ENCODE results near the gene TBC1D5. TPM values are rescaled to one million over a fixed set of nuclear protein-coding genes. Genes with fewer than 3 reads are reported as not detected.

TBC1D5 gene
- total RNA-seq, 4 donors from 2014 or later, result 21.3 to 86.4 (median 48.1) TPM

- Histone ChIP-seq H3K4me3 (no peak overlapping the region), H3K9me3 (no peaks in the 10 kb centered on the region), H3K36me3 (peaks cover 0 to 4% (median 0%) of the 10 kb centered on the region in 4 donors), H3K4me1 (no peaks in the 10 kb centered on the region), H3K27ac (no peak overlapping the region), H3K27me3 (no peaks in the 10 kb centered on the region)
- in situ Hi-C loops (cut with MboI; ENCODE audit: low pct_ligation_motif_present in 1 of 4, low pct_unique_long_range_greater_than_20kb in 1 of 4, low sequenced_read_pairs in 3 of 4), result no loop called here
- intact Hi-C loops (cut with DNase I; ENCODE audit: low total_unique reads), result no loop called here
- TF ChIP-seq POLR2A (IDR thresholded peaks at IDR 0.05), result no peak
- TF ChIP-seq CTCF (IDR thresholded peaks at IDR 0.05), result no peak
- no peak for TF ChIP-seq POLR2AphosphoS5 (IDR thresholded peaks at IDR 0.05)
- TF ChIP-seq EP300 (IDR thresholded peaks at IDR 0.05; ENCODE audit: low read depth), result no peak
- no peak for DNase-seq
- WGBS, 2 donors (ENCODE audit: low coverage in 1 of 2), result 75 to 86% methylated on average over 1 of the region's 1 CpG
Measured at GRCh38 chr3:17188378-17188777, 554.1 kb downstream of the TBC1D5 start.

DNA sequence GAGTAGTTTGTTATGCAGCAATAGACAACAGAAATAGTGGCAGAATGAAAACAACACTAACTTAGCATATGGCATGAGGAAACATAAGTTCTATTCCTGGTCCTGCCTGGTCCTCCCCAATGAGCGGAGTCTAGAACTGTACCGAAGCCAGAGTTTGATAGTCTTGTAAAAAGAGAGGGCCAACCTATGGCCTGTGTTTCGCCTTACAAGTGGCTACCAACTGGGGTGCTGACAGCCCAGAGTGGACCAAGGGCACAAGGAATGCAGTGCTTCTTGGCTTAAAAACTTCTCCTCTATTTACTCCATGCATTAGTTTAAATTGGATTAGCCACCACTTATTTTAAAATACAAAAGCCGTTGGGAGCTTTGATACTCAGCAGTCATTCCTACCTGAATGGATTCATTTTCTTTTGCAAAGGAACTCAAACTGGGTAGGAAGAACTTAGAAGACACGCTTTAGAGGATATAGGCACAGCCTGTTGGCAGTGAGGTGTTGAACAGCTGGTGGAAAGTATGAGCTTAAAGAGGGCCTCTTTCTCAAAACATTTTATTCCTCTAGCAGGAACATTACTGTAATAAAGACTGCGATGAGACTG, 554.7 kb downstream of the TBC1D5 start:
- TF ChIP-seq POLR2AphosphoS5 (IDR thresholded peaks at IDR 0.05), result no peak
- TF ChIP-seq CTCF (IDR thresholded peaks at IDR 0.05), result no peak
- no peak for TF ChIP-seq EP300 (IDR thresholded peaks at IDR 0.05; ENCODE audit: low read depth)
- TF ChIP-seq POLR2A (IDR thresholded peaks at IDR 0.05), result no peak
- in situ Hi-C loops (cut with MboI; ENCODE audit: low pct_ligation_motif_present in 1 of 4, low pct_unique_long_range_greater_than_20kb in 1 of 4, low sequenced_read_pairs in 3 of 4), result no loop called here
- Histone ChIP-seq H3K36me3 (peaks cover 0 to 4% (median 0%) of the 10 kb centered on the region in 4 donors), H3K9me3 (no peaks in the 10 kb centered on the region), H3K4me1 (no peaks in the 10 kb centered on the region), H3K4me3 (no peak overlapping the region), H3K27ac (no peak overlapping the region), H3K27me3 (no peaks in the 10 kb centered on the region)
- DNase-seq, result no peak
- WGBS, 2 donors (ENCODE audit: low coverage in 1 of 2), result 72 to 90% methylated on average over 3 to 6 of the region's 6 CpGs
- intact Hi-C loops (cut with DNase I; ENCODE audit: low total_unique reads), result no loop called here

DNA sequence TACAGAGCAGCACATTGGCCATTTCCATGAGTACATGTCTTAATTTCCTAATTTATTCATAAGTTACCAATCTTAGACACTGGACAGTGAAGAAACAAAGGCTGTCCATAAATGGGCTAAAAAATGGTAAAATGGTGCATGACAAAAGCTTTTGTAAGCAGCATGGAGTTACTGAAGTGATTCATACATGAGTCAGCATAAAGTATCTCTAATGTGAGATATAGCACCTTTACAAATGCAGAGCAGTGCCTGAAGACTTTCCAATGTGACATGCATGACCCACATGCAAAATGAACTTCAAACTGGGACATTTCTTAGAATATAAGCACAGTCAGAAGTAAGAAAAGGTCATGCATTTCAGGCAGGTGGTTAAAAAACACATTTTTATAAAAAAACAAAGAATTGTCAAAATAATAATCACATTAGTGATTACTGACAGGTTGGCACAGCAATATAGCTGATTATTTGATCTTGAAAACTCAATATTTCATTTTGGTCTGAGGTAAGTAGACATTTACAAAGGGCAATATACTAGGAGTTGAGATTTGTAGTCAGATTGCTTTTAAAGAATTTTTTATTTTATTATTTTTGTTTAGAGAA, 558.4 kb downstream of the TBC1D5 start:
- in situ Hi-C loops (cut with MboI; ENCODE audit: low pct_ligation_motif_present in 1 of 4, low pct_unique_long_range_greater_than_20kb in 1 of 4, low sequenced_read_pairs in 3 of 4) (no loop called here), intact Hi-C loops (cut with DNase I; ENCODE audit: low total_unique reads) (no loop called here)
- H3K27ac ChIP-seq, result no peak overlapping the region
- no peak overlapping the region for H3K4me3 ChIP-seq
- no peak for TF ChIP-seq EP300 (IDR thresholded peaks at IDR 0.05; ENCODE audit: low read depth)
- TF ChIP-seq POLR2AphosphoS5 (IDR thresholded peaks at IDR 0.05), result no peak
- TF ChIP-seq POLR2A (IDR thresholded peaks at IDR 0.05), result no peak
- TF ChIP-seq CTCF (IDR thresholded peaks at IDR 0.05), result no peak
- peaks cover 0 to 4% (median 0%) of the 10 kb centered on the region in 4 donors for H3K36me3 ChIP-seq
- H3K9me3 ChIP-seq, result no peaks in the 10 kb centered on the region
- H3K27me3 ChIP-seq, result no peaks in the 10 kb centered on the region
- no peaks in the 10 kb centered on the region for H3K4me1 ChIP-seq
- DNase-seq, result no peak

GRCh38 chr3:17182166-17182565, 560.3 kb downstream of the TBC1D5 start:
- WGBS, 2 donors (ENCODE audit: low coverage in 1 of 2), result 43 to 72% methylated on average over 3 to 5 of the region's 5 CpGs
- Histone ChIP-seq H3K4me1 (no peaks in the 10 kb centered on the region), H3K27me3 (no peaks in the 10 kb centered on the region), H3K27ac (no peak overlapping the region), H3K36me3 (peaks cover 0 to 4% (median 0%) of the 10 kb centered on the region in 4 donors), H3K4me3 (no peak overlapping the region), H3K9me3 (no peaks in the 10 kb centered on the region)
- intact Hi-C loops (cut with DNase I; ENCODE audit: low total_unique reads), result no loop called here
- TF ChIP-seq CTCF (IDR thresholded peaks at IDR 0.05) (no peak), POLR2A (IDR thresholded peaks at IDR 0.05) (no peak), POLR2AphosphoS5 (IDR thresholded peaks at IDR 0.05) (no peak)
- no peak for DNase-seq
- in situ Hi-C loops (cut with MboI; ENCODE audit: low pct_ligation_motif_present in 1 of 4, low pct_unique_long_range_greater_than_20kb in 1 of 4, low sequenced_read_pairs in 3 of 4), result no loop called here
